GM10266 (cell line): ENCODE measurements around the gene KCND2.

Source experiments
- DNase-seq: peaks from one replicate; pipeline ENCODE4 v3.0.0; 2012; ENCODE audit errors: extremely low spot score
- CTCF ChIP-seq: IDR thresholded peaks from 2 replicates; pipeline ENCODE4 v1.5.1; 2012; ENCODE audit warnings: mild to moderate bottlenecking, low read depth; ENCODE audit not compliant: control insufficient read depth, insufficient read depth; ENCODE audit errors: missing control alignments

The KCND2 gene

GRCh38 chr7:120600607-120601006, 327.6 kb downstream of the KCND2 start:
- no peak for DNase-seq
- TF ChIP-seq CTCF: no peak

- no peak for DNase-seq
Observed at GRCh38 chr7:120603366-120603765, 330.4 kb downstream of the KCND2 start.

GRCh38 chr7:120609136-120609753, 336.3 kb downstream of the KCND2 start:
- DNase-seq: no peak
- TF ChIP-seq CTCF: no peak

More at GRCh38 chr7:120603366-120603765, 330.4 kb downstream of the KCND2 start:
- no peak for TF ChIP-seq CTCF

GRCh38 chr7:120611975-120612374, 339.0 kb downstream of the KCND2 start:
- TF ChIP-seq CTCF: no peak
- no peak for DNase-seq

- TF ChIP-seq CTCF: no peak
- DNase-seq: no peak
Observed at GRCh38 chr7:120615703-120616102, 342.7 kb downstream of the KCND2 start.

GRCh38 chr7:120617275-120617674, 344.3 kb downstream of the KCND2 start:
- no peak for TF ChIP-seq CTCF
- DNase-seq: no peak

- no peak for TF ChIP-seq CTCF
- no peak for DNase-seq
Observed at GRCh38 chr7:120628251-120628650, 355.3 kb downstream of the KCND2 start.
